Astrocyte (in vitro differentiated cells and primary cell): ENCODE measurements around the gene PEAK1.

Source experiments
- EZH2 ChIP-seq: IDR thresholded peaks from 2 replicates; pipeline ENCODE4 v1.6.1; 2012; ENCODE audit warnings: mild to moderate bottlenecking, low read length, inconsistent platforms; ENCODE audit not compliant: insufficient read depth
- TF ChIP-seq, protein P1 (sequence below): IDR thresholded peaks from 2 replicates; pipeline ENCODE4 v1.5.1; 2011; ENCODE audit warnings: low read depth, mild to moderate bottlenecking, inconsistent platforms, low read length, moderate library complexity; ENCODE audit not compliant: insufficient read depth

DNA sequence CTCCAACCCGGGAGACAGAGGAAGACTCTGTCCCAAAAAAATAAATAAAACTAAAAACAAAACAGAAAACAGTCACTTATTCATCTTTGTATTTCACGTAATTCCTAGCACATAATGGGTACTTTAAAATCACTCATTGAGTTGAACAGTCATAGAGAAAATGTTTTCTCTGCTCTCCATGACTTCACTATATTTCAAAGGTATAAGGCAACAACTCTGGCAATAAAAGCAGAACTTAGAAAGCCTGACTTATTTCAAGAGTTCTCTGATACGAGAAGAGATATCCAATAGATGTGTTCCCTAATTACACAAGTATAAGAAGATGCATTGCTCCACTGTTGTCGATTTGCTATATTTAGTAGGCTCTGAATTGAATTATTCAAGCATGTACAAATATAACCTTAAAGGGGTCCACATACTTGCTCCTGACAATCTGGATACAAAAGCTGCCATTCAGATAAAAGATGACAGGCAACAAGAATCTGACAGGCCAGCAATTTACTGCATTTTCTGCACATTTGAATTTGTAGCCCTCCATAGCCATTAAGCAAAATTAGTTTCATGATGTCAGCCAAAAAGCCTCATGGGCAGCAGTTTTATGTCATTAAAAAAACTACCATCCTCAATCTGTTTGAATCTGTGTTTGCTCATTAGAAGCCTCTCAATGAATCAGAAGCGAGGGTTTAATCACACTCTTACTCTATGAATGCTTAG is 47.9 kb downstream of the PEAK1 start:
- TF ChIP-seq, protein P1, sequence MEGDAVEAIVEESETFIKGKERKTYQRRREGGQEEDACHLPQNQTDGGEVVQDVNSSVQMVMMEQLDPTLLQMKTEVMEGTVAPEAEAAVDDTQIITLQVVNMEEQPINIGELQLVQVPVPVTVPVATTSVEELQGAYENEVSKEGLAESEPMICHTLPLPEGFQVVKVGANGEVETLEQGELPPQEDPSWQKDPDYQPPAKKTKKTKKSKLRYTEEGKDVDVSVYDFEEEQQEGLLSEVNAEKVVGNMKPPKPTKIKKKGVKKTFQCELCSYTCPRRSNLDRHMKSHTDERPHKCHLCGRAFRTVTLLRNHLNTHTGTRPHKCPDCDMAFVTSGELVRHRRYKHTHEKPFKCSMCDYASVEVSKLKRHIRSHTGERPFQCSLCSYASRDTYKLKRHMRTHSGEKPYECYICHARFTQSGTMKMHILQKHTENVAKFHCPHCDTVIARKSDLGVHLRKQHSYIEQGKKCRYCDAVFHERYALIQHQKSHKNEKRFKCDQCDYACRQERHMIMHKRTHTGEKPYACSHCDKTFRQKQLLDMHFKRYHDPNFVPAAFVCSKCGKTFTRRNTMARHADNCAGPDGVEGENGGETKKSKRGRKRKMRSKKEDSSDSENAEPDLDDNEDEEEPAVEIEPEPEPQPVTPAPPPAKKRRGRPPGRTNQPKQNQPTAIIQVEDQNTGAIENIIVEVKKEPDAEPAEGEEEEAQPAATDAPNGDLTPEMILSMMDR: no peak
- no peak for TF ChIP-seq EZH2
